ENCODE measurements around the gene MBD3.

The MBD3 gene

DNA sequence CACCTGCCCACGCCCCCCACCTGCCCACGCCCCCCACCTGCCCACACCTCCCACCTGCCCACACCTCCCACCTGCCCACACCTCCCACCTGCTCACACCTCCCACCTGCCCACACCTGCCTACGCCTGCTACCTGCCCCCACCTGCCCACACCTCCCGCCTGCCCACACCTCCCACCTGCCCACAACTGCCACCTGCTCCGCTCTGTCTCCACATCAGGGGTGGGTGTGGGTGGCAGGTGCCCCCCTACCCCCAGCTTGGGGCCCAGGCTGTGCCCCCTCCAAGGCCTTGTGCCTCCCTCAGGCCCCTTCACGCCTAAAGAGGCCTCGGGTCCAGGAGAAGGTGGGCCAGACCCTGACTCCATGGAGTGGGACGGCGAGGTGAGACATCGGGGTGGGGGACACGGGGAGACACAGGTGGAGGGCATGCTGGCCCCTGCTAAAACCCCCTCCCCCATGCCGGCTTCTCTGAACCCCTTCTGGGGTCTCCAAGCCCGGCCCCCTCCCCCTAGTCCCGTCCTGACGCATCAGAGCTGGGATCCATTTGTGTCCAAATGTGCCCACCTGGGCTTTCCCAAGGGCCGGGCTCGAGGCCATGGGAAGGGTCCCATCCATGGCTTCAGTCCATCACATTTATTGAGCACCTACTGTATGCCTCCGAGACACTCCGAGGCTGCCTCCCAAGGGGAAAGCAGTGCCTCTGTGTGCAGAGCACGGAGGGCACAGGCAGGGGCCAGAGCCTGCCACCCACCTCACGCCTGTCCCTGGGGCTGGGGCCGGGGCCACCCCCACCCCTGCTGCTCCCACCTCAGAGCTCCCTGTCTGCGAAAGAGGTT, 63.9 kb downstream of the MBD3 start:
- peaks cover 77% of the 10 kb centered on the region for H3K27me3 Mint-ChIP-seq (ENCODE audit: low read depth, poor library complexity)

DNA sequence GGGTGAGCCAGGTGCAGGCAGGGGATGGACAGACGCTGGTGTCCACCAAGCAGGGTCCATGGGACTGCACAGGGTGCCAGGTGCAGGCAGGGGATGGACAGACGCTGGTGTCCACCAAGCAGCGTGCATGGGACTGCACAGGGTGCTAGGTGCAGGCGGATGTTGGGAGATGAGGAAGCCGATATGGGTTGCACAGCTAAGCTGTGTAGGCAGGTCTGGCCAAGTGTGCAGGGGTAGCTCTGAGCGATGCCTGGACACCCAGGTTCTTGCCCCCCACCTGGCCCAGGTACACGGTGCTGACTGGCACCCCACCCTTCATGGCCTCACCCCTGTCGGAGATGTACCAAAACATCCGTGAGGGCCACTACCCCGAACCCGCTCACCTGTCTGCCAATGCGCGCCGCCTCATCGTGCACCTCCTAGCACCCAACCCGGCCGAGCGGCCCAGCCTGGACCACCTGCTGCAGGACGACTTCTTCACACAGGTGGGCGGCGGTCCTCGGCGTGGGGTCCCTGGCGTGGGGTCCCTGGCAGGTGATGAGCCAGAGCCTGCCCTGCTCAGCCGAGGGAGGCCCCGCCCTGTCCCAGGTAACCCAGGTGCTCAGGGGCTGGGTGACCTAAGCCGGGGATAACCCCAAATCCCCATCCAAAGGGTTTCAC, 64.9 kb downstream of the MBD3 start:
- Mint-ChIP-seq H3K36me3 (ENCODE audit: low read depth) (no peaks in the 10 kb centered on the region), H3K9me3 (no peaks in the 10 kb centered on the region), H3K4me3 (no peak overlapping the region), H3K4me1 (peaks cover 8% of the 10 kb centered on the region), H3K27me3 (ENCODE audit: low read depth, poor library complexity) (peaks cover 77% of the 10 kb centered on the region), H3K27ac (no peak overlapping the region)
- TF ChIP-seq, protein P1, sequence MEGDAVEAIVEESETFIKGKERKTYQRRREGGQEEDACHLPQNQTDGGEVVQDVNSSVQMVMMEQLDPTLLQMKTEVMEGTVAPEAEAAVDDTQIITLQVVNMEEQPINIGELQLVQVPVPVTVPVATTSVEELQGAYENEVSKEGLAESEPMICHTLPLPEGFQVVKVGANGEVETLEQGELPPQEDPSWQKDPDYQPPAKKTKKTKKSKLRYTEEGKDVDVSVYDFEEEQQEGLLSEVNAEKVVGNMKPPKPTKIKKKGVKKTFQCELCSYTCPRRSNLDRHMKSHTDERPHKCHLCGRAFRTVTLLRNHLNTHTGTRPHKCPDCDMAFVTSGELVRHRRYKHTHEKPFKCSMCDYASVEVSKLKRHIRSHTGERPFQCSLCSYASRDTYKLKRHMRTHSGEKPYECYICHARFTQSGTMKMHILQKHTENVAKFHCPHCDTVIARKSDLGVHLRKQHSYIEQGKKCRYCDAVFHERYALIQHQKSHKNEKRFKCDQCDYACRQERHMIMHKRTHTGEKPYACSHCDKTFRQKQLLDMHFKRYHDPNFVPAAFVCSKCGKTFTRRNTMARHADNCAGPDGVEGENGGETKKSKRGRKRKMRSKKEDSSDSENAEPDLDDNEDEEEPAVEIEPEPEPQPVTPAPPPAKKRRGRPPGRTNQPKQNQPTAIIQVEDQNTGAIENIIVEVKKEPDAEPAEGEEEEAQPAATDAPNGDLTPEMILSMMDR (IDR thresholded peaks at IDR 0.05) = no peak
- no peak for DNase-seq

More for the DNA sequence above, 63.9 kb downstream of the MBD3 start:
- no peak for DNase-seq
- H3K4me3 Mint-ChIP-seq = no peak overlapping the region
- no peaks in the 10 kb centered on the region for H3K9me3 Mint-ChIP-seq
- H3K36me3 Mint-ChIP-seq (ENCODE audit: low read depth) = no peaks in the 10 kb centered on the region
- H3K27ac Mint-ChIP-seq = no peak overlapping the region
- H3K4me1 Mint-ChIP-seq = peaks cover 8% of the 10 kb centered on the region
- TF ChIP-seq, protein P1 (IDR thresholded peaks at IDR 0.05) = no peak

DNA sequence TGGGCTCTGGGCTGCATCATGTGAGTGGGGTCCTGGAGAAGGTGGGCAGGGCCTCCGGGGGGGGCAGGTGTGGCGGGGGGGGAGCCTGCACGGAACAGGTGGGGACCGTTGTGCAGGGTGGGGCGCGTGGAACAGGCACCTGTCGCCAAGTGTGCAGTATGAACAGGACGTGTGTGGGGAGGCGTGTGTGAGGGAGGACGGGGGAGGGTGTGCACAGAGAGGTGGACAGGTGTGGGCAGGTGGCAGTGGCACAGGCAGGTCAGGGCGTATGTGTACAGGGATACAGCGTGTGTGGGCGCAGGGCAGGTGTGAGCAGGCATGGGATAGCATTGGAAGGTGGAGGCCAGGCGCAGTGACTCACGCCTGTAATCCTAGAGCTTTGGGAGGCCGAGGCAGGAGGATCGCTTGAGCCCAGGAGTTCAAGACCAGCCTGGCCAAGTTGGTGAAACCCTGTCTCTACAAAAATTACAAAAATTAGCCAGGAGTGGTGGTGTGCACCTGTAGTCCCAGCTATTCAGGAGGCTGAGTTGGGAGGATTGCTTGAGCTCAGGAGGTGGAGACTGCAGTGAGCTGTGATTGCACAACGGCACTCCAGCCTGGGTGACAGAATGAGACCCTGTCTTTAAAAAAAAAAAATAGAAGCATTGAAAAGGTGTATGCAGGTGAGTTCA, 65.6 kb downstream of the MBD3 start:
- no peak for DNase-seq
- Mint-ChIP-seq H3K27ac (no peak overlapping the region), H3K27me3 (ENCODE audit: low read depth, poor library complexity) (peaks cover 77% of the 10 kb centered on the region), H3K4me3 (no peak overlapping the region), H3K36me3 (ENCODE audit: low read depth) (no peaks in the 10 kb centered on the region), H3K4me1 (peaks cover 8% of the 10 kb centered on the region), H3K9me3 (no peaks in the 10 kb centered on the region)
- TF ChIP-seq, protein P1 (IDR thresholded peaks at IDR 0.05) = no peak

DNA sequence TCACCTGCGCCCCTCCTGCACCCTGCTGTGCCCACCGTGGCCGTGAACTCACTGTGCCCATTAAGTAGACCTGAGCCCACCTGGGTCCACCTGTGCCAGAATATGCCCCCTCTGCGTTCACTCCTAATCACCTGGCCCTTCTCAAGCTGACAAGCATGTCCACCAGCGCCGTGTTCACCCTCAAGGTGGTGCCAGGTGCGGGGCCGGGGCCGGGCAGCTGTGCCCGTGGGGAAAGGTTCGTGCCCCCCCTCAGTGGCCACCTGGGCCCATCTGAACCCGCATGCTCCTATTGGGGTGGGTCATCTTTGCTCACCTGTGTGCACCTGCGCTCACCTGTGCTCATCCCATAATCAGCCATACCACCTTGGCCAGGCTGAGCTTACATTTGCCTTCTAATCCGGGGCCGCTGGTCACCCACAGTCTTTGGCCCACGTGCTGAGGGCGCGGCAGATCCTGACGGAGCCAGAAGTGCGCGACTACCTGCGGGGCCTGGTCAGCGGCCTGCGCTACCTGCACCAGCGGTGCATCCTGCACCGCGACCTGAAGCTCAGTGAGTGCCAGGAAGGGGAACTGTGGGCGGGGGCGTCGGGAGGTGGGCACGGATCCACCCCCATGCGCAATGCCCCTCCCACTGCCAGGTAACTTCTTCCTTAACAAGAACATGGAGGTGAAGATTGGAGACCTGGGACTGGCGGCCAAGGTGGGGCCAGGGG, 66.4 kb downstream of the MBD3 start:
- Mint-ChIP-seq H3K27me3 (ENCODE audit: low read depth, poor library complexity) (peaks cover 78% of the 10 kb centered on the region), H3K4me3 (no peak overlapping the region), H3K36me3 (ENCODE audit: low read depth) (no peaks in the 10 kb centered on the region), H3K27ac (no peak overlapping the region), H3K4me1 (peaks cover 8% of the 10 kb centered on the region), H3K9me3 (no peaks in the 10 kb centered on the region)
- no peak for DNase-seq
- TF ChIP-seq, protein P1 (IDR thresholded peaks at IDR 0.05) = no peak

DNA sequence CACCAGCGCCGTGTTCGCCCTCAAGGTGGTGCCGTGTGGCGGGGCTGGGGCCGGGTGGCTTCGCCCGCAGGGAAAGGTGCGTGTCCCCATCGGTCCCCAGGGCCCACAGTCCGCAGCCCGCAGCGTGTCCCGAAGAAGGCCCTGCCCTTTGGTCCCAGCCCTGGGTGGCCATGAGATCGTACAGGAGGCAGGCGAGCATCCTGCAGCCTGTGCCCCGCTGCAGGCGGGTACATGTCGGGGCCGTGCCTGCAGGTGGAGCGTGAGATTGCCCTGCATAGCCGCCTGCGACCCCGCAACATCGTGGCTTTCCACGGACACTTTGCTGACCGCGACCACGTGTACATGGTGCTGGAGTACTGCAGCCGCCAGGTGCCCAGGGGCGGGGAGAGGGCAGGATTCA, 67.3 kb downstream of the MBD3 start:
- no peak for DNase-seq

More for the DNA sequence above, 67.3 kb downstream of the MBD3 start:
- H3K27ac Mint-ChIP-seq = no peak overlapping the region
- no peaks in the 10 kb centered on the region for H3K36me3 Mint-ChIP-seq (ENCODE audit: low read depth)
- TF ChIP-seq, protein P1 (IDR thresholded peaks at IDR 0.05) = no peak
- no peak overlapping the region for H3K4me3 Mint-ChIP-seq
- peaks cover 8% of the 10 kb centered on the region for H3K4me1 Mint-ChIP-seq
- peaks cover 74% of the 10 kb centered on the region for H3K27me3 Mint-ChIP-seq (ENCODE audit: low read depth, poor library complexity)
- H3K9me3 Mint-ChIP-seq = no peaks in the 10 kb centered on the region

Measured in nephron progenitor cell (in vitro differentiated cells).